GM12878 (cell line): ENCODE data around the gene CSTB. TPM values are rescaled to one million over a fixed set of nuclear protein-coding genes. Genes with fewer than 3 reads are reported as not detected.
A peak's percentile ranks its signal among the peaks of the same experiment; 100 is the strongest.

Experiments
- ATAC-seq: fragments of 200-7000 bp; cut with Tn5 transposase; 3 replicates; pipeline ENCODE4 v1.9.1; 2020; ENCODE audit warnings: mild to moderate bottlenecking, moderate library complexity
- BruUV-seq: library from RNA; stranded (reverse); fragments of 400-500 nt; replicated peaks from 2 replicates; lab custom pipeline; 2021; lab: Mats Ljungman, UMichigan
- CTCF ChIA-PET: fragments of 300-600 bp; sonication (Branson Sonifier 250); formaldehyde crosslinking; extraction: SDS; loops from one replicate; lab custom pipeline; 2021; ENCODE audit warnings: inconsistent platforms; lab: Yijun Ruan, JAX
- POLR2A ChIA-PET: fragments of 350-600 bp; formaldehyde crosslinking; extraction: SDS; loops from one replicate; lab custom pipeline; 2021; ENCODE audit warnings: inconsistent platforms; lab: Charles Lee
- RAD21 ChIA-PET: fragments of 300-600 bp; sonication (Branson Sonifier 250); formaldehyde crosslinking; loops from one replicate; lab custom pipeline; 2023; ENCODE audit warnings: antibody characterized with exemption; ENCODE audit not compliant: unreplicated experiment; lab: Charles Lee
- SMC1A ChIA-PET: fragments of 300-600 bp; sonication (Branson Sonifier 250); formaldehyde crosslinking; loops from one replicate; lab custom pipeline; 2023; ENCODE audit not compliant: unreplicated experiment, uncharacterized antibody; lab: Charles Lee
- DNase-seq: peaks from one replicate; pipeline ENCODE4 v3.0.0-alpha.2; 2011; ENCODE audit warnings: low read depth, low spot score
- FAIRE-seq: peaks from 3 replicates; lab custom pipeline; 2011; peaks lifted over from hg19 to GRCh38; lab: Jason Lieb, UNC
- H2AFZ ChIP-seq: 2 replicates; pipeline ENCODE4 v1.6.0; 2011; ENCODE audit warnings: low read depth, low read length, control low read depth; ENCODE audit not compliant: control insufficient read depth
- H3K27ac ChIP-seq: 2 replicates; pipeline ENCODE4 v1.5.1; 2011; ENCODE audit warnings: control low read depth; ENCODE audit not compliant: control insufficient read depth, insufficient read depth
- H3K27me3 ChIP-seq, 2 experiments: replicated peaks in 1 of 2; 2 replicates each; pipeline versions ENCODE4 v1.6.0 to v1.6.1; 2011; ENCODE audit warnings: low read length in 1 of 2; ENCODE audit not compliant: control insufficient read depth in 2 of 2, insufficient read depth in 2 of 2
- H3K36me3 ChIP-seq, 2 experiments: 2 replicates each; pipeline ENCODE4 v1.5.1; 2011; ENCODE audit warnings: low read length in 1 of 2; ENCODE audit not compliant: control insufficient read depth in 2 of 2, insufficient read depth in 2 of 2
- H3K4me1 ChIP-seq: 2 replicates; pipeline ENCODE4 v1.6.1; 2011; ENCODE audit warnings: mild to moderate bottlenecking, low read length, moderate library complexity, mixed read lengths; ENCODE audit not compliant: control insufficient read depth, insufficient read depth
- H3K4me2 ChIP-seq: 2 replicates; pipeline ENCODE4 v1.6.0; 2011; ENCODE audit warnings: control low read depth; ENCODE audit not compliant: control insufficient read depth, insufficient read depth
- H3K4me3 ChIP-seq: fragments of 200-600 bp; sonication (generic); 2 replicates; pipeline ENCODE4 v1.5.1; 2016
- H3K79me2 ChIP-seq: 2 replicates; pipeline ENCODE4 v1.6.0; 2011; ENCODE audit warnings: low read length; ENCODE audit not compliant: control insufficient read depth, insufficient read depth
- H3K9ac ChIP-seq: 2 replicates; pipeline ENCODE4 v1.8.0; 2011; ENCODE audit warnings: low read length, control low read depth, mixed read lengths; ENCODE audit not compliant: control insufficient read depth, insufficient read depth
- H3K9me3 ChIP-seq: replicated peaks from 3 replicates; pipeline ENCODE4 v1.5.1; 2011; ENCODE audit warnings: mild to moderate bottlenecking, low read length; ENCODE audit not compliant: control insufficient read depth, insufficient read depth
- H4K20me1 ChIP-seq: 2 replicates; pipeline ENCODE4 v1.6.0; 2011; ENCODE audit not compliant: control insufficient read depth, insufficient read depth
- CBX5 ChIP-seq: sonication (generic); IDR thresholded peaks from 2 replicates; pipeline ENCODE4 v1.6.1; 2016; ENCODE audit warnings: low read depth, moderate library complexity, mild to moderate bottlenecking, inconsistent platforms
- ETV6 ChIP-seq, 2 experiments: fragments of 450-650 bp in 1 of 2; IDR thresholded peaks in 1 of 2; conservative IDR thresholded peaks in 1 of 2; 2 replicates each; pipeline ENCODE4 v1.6.1; 2014; ENCODE audit warnings: antibody characterized with exemption in 1 of 2, borderline replicate concordance in 1 of 2, low read depth in 1 of 2, mild to moderate bottlenecking in 1 of 2, moderate library complexity in 1 of 2
- FOXM1 ChIP-seq: IDR thresholded peaks from 2 replicates; pipeline ENCODE4 v1.6.1; 2012; ENCODE audit warnings: low read depth, mild to moderate bottlenecking, inconsistent platforms, low read length, moderate library complexity
- IKZF1 ChIP-seq: fragments of 450-650 bp; conservative IDR thresholded peaks from 2 replicates; pipeline ENCODE4 v1.6.1; 2017; ENCODE audit warnings: antibody characterized with exemption, mild to moderate bottlenecking
- LARP7 ChIP-seq: fragments of 450-650 bp; IDR thresholded peaks from 2 replicates; pipeline ENCODE4 v1.6.1; 2017; ENCODE audit warnings: mild to moderate bottlenecking
- NFXL1 ChIP-seq: fragments of 450-650 bp; IDR thresholded peaks from 2 replicates; pipeline ENCODE4 v1.6.1; 2017; ENCODE audit warnings: antibody characterized with exemption, mild to moderate bottlenecking, borderline replicate concordance
- PAX5 ChIP-seq: IDR thresholded peaks from 2 replicates; pipeline ENCODE4 v1.6.1; 2011; ENCODE audit warnings: low read depth, low read length, borderline replicate concordance
- POU2F2 ChIP-seq: IDR thresholded peaks from 3 replicates; pipeline ENCODE4 v1.6.1; 2011; ENCODE audit warnings: low read depth, mild to moderate bottlenecking, low read length, borderline replicate concordance
- SIN3A ChIP-seq: IDR thresholded peaks from 2 replicates; pipeline ENCODE4 v1.6.1; 2012; ENCODE audit warnings: low read depth, low read length, improper control_type of control experiment
- SP1 ChIP-seq: IDR thresholded peaks from one replicate; pipeline ENCODE4 v1.6.1; 2011; ENCODE audit warnings: low read depth, low read length
- STAT1 ChIP-seq: fragments of 450-650 bp; conservative IDR thresholded peaks from 2 replicates; pipeline ENCODE4 v1.6.1; 2014; ENCODE audit warnings: antibody characterized with exemption, mild to moderate bottlenecking
- TBL1XR1 ChIP-seq: IDR thresholded peaks from 2 replicates; pipeline ENCODE4 v1.6.1; 2012; ENCODE audit warnings: low read depth, low read length, improper control_type of control experiment
- ZNF622 ChIP-seq: fragments of 450-650 bp; IDR thresholded peaks from 2 replicates; pipeline ENCODE4 v1.6.1; 2017; ENCODE audit warnings: mild to moderate bottlenecking, inconsistent platforms
- WGBS: methylation state at CpG from one replicate; pipeline ENCODE4 v1.1.6; 2016; ENCODE audit warnings: low lambda C conversion rate; ENCODE audit not compliant: insufficient replicate concordance, insufficient coverage; ENCODE audit errors: missing lambda C conversion rate; 5-methylcytosine and 5-hydroxymethylcytosine counted together
- in situ Hi-C: fragments of 300-500 bp; cut with MboI; formaldehyde crosslinking; loops from 9 replicates; pipeline ENCODE4 v1.14.3; 2018; ENCODE audit warnings: mixed read lengths
- intact Hi-C: fragments of 100-400 bp; cut with micrococcal nuclease; formaldehyde crosslinking; loops from one replicate; pipeline ENCODE4 v1.14.2; 2022; ENCODE audit not compliant: unreplicated experiment
- polyA plus RNA-seq, 11 experiments: library from polyadenylated mRNA; depleted of rRNA in 4 of 11; unstranded in 6 of 11; stranded (reverse) in 5 of 11; fragments of >200 nt; fragmentation: Nextera tagmentation in 4 of 11; fragmentation: Illumina TruSeq in 1 of 11; extraction: Ambion mirVana in 4 of 11; extraction: Trizol in 1 of 11; gene quantifications; 1 replicate in 1 of 11; 2 replicates in 10 of 11; pipeline versions ENCODE4 v1.2.1 to v1.2.3, GENCODE V29; 2011 to 2016; ENCODE audit warnings: inconsistent platforms in 2 of 11, missing spikeins in 2 of 11, low read depth in 1 of 11
- total RNA-seq, 4 experiments: library from RNA; depleted of rRNA in 3 of 4; stranded (reverse); fragments of >200 nt in 3 of 4; fragmentation: Illumina TruSeq in 1 of 4; extraction: Trizol in 1 of 4; gene quantifications; 2 replicates each; pipeline versions ENCODE4 v1.2.1 to v1.2.3, GENCODE V29; 2013 to 2021
- TF ChIP-seq, protein P1 (sequence below): fragments of 450-650 bp; formaldehyde crosslinking; IDR thresholded peaks from 2 replicates; pipeline ENCODE4 v1.4.0; 2020; ENCODE audit warnings: mild to moderate bottlenecking, moderate library complexity
- TF ChIP-seq, protein P2 (sequence below): IDR thresholded peaks from 2 replicates; pipeline ENCODE4 v1.6.1; 2012; ENCODE audit warnings: improper control_type of control experiment, low read depth, low read length; ENCODE audit not compliant: insufficient replicate concordance

Gene CSTB
- total and polyA plus RNA-seq, 10 of the 15 experiments (the other 5 are each of a cell fraction or from before 2014, with no cell fraction given): 12.5 to 82.7 (median 41.9) TPM

DNA sequence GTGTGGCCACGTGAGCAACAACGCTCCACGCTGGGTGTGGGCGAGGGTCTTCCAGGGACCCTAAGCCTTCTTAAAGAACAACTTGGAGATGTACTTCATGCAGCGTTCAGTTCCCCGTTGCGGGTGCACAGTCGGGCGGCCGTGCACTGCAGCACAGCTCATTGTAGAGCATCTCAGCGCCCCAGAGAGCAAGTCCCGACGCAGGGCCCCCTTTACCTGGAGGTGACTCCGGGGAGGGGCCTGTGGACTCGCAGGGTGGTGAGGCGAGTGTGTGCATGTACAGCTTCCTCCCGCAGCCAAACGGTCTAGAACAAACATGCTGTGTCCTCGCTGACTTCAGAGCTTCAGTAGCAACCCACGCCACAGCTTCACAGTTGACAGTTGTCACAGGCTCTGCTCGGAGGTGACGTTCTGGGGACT lies 32.7 kb upstream of the CSTB start:
- CTCF ChIA-PET: interaction anchor here (0.7 to 4.5 kb wide), 6 partner anchors 59 to 669 kb away, joined by 3 to 39 read pairs (median 4); no protein-coding TSS in a partner anchor
- H3K27me3 ChIP-seq: no peaks in the 10 kb centered on the region
- in situ Hi-C loops (loop anchor here (5.0 kb wide), 2 partner anchors 113 to 168 kb away; no protein-coding TSS in a partner anchor), intact Hi-C loops (no loop called here)
- no peak for TF ChIP-seq STAT1
- no peak for TF ChIP-seq PAX5
- TF ChIP-seq ETV6 (conservative IDR thresholded peaks at IDR 0.05 in 1 of 2, IDR thresholded peaks at IDR 0.05 in 1 of 2; ENCODE audit: borderline replicate concordance in 1 of 2, low read depth in 1 of 2): no peak
- TF ChIP-seq CBX5: no peak
- TF ChIP-seq NFXL1: no peak
- TF ChIP-seq, protein P1, sequence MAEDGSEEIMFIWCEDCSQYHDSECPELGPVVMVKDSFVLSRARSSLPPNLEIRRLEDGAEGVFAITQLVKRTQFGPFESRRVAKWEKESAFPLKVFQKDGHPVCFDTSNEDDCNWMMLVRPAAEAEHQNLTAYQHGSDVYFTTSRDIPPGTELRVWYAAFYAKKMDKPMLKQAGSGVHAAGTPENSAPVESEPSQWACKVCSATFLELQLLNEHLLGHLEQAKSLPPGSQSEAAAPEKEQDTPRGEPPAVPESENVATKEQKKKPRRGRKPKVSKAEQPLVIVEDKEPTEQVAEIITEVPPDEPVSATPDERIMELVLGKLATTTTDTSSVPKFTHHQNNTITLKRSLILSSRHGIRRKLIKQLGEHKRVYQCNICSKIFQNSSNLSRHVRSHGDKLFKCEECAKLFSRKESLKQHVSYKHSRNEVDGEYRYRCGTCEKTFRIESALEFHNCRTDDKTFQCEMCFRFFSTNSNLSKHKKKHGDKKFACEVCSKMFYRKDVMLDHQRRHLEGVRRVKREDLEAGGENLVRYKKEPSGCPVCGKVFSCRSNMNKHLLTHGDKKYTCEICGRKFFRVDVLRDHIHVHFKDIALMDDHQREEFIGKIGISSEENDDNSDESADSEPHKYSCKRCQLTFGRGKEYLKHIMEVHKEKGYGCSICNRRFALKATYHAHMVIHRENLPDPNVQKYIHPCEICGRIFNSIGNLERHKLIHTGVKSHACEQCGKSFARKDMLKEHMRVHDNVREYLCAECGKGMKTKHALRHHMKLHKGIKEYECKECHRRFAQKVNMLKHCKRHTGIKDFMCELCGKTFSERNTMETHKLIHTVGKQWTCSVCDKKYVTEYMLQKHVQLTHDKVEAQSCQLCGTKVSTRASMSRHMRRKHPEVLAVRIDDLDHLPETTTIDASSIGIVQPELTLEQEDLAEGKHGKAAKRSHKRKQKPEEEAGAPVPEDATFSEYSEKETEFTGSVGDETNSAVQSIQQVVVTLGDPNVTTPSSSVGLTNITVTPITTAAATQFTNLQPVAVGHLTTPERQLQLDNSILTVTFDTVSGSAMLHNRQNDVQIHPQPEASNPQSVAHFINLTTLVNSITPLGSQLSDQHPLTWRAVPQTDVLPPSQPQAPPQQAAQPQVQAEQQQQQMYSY: no peak
- no peak for TF ChIP-seq SP1
- TF ChIP-seq SIN3A: no peak
- no peak for TF ChIP-seq FOXM1
- TF ChIP-seq ZNF622: no peak
- TF ChIP-seq TBL1XR1: no peak
- TF ChIP-seq LARP7: no peak
- no peak for TF ChIP-seq IKZF1
- TF ChIP-seq, protein P2, sequence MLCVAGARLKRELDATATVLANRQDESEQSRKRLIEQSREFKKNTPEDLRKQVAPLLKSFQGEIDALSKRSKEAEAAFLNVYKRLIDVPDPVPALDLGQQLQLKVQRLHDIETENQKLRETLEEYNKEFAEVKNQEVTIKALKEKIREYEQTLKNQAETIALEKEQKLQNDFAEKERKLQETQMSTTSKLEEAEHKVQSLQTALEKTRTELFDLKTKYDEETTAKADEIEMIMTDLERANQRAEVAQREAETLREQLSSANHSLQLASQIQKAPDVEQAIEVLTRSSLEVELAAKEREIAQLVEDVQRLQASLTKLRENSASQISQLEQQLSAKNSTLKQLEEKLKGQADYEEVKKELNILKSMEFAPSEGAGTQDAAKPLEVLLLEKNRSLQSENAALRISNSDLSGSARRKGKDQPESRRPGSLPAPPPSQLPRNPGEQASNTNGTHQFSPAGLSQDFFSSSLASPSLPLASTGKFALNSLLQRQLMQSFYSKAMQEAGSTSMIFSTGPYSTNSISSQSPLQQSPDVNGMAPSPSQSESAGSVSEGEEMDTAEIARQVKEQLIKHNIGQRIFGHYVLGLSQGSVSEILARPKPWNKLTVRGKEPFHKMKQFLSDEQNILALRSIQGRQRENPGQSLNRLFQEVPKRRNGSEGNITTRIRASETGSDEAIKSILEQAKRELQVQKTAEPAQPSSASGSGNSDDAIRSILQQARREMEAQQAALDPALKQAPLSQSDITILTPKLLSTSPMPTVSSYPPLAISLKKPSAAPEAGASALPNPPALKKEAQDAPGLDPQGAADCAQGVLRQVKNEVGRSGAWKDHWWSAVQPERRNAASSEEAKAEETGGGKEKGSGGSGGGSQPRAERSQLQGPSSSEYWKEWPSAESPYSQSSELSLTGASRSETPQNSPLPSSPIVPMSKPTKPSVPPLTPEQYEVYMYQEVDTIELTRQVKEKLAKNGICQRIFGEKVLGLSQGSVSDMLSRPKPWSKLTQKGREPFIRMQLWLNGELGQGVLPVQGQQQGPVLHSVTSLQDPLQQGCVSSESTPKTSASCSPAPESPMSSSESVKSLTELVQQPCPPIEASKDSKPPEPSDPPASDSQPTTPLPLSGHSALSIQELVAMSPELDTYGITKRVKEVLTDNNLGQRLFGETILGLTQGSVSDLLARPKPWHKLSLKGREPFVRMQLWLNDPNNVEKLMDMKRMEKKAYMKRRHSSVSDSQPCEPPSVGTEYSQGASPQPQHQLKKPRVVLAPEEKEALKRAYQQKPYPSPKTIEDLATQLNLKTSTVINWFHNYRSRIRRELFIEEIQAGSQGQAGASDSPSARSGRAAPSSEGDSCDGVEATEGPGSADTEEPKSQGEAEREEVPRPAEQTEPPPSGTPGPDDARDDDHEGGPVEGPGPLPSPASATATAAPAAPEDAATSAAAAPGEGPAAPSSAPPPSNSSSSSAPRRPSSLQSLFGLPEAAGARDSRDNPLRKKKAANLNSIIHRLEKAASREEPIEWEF: no peak
- no peak for TF ChIP-seq POU2F2
- 75% methylated on average over 22 of the region's 22 CpGs for WGBS
- ATAC-seq (no peak), FAIRE-seq (no peak), DNase-seq (no peak)
- SMC1A ChIA-PET: interaction anchor here (0.7 to 3.3 kb wide), 4 partner anchors 60 to 166 kb away, joined by 3 to 16 read pairs (median 4); no protein-coding TSS in a partner anchor
- no peak overlapping the region for H3K27ac ChIP-seq
- H4K20me1 ChIP-seq: no peaks in the 10 kb centered on the region
- no TSS peak for BruUV-seq
- no peak overlapping the region for H3K4me3 ChIP-seq
- H2AFZ ChIP-seq: no peak overlapping the region
- no peaks in the 10 kb centered on the region for H3K9me3 ChIP-seq
- H3K9ac ChIP-seq: 0 out of 2 replicates have a peak overlapping the region, but pooled peaks have one; percentile 16
- POLR2A ChIA-PET: interaction anchor here (0.7 kb wide), 1 partner anchor 112 kb away, joined by 4 read pairs; no protein-coding TSS in a partner anchor
- peaks cover 0 to 8% of the 10 kb centered on the region in 2 experiments; a peak in 3 of 4 replicates for H3K36me3 ChIP-seq
- H3K4me1 ChIP-seq: peaks cover 59% of the 10 kb centered on the region
- H3K79me2 ChIP-seq: peaks cover 7% of the 10 kb centered on the region
- RAD21 ChIA-PET: interaction anchor here (0.6 to 1.2 kb wide), 3 partner anchors 81 to 134 kb away, joined by 3 to 4 read pairs (median 4); no protein-coding TSS in a partner anchor
- H3K4me2 ChIP-seq: no peak overlapping the region
